GM23338 (cell line): ENCODE measurements around the gene LCMT1.

Experiments used
- CREB1 ChIP-seq: fragments of 250-450 bp; sonication (Bioruptor Pico); IDR thresholded peaks from 2 replicates; pipeline ENCODE4 v1.5.0; 2020; ENCODE audit warnings: low read depth, mild to moderate bottlenecking, moderate library complexity
- CTCF ChIP-seq, 2 experiments: fragments of 200-600 bp in 1 of 2; sonication (generic) in 1 of 2; conservative IDR thresholded peaks; 2 replicates each; pipeline versions ENCODE4 v1.5.1 to v1.6.1; 2016 to 2017; ENCODE audit warnings: antibody characterized with exemption in 2 of 2, low read depth in 2 of 2, mild to moderate bottlenecking in 2 of 2, moderate library complexity in 1 of 2
- EZH2 ChIP-seq: fragments of 200-600 bp; sonication (generic); IDR thresholded peaks from one replicate; pipeline ENCODE4 v1.8.0; 2017; ENCODE audit warnings: antibody characterized with exemption, mild to moderate bottlenecking, low read depth; ENCODE audit not compliant: unreplicated experiment
- EZH2phosphoT487 ChIP-seq: fragments of 200-600 bp; sonication (generic); IDR thresholded peaks from one replicate; pipeline ENCODE4 v1.8.1; 2018; ENCODE audit warnings: antibody characterized with exemption; ENCODE audit not compliant: unreplicated experiment
- JUNB ChIP-seq: IDR thresholded peaks from one replicate; pipeline ENCODE4 v1.6.1; 2016; ENCODE audit warnings: antibody characterized with exemption; ENCODE audit not compliant: unreplicated experiment
- NANOG ChIP-seq: IDR thresholded peaks from 2 replicates; pipeline ENCODE4 v1.6.1; 2016; ENCODE audit warnings: antibody characterized with exemption, borderline replicate concordance
- POLR2AphosphoS5 ChIP-seq: IDR thresholded peaks from 2 replicates; pipeline ENCODE4 v1.6.1; 2016; ENCODE audit warnings: antibody characterized with exemption, low read depth
- REST ChIP-seq: IDR thresholded peaks from one replicate; pipeline ENCODE4 v1.6.1; 2018; ENCODE audit warnings: antibody characterized with exemption; ENCODE audit not compliant: unreplicated experiment

GRCh38 chr16:25172831-25173230, 61.3 kb downstream of the LCMT1 start:
- no peak for TF ChIP-seq JUNB
- TF ChIP-seq NANOG: no peak
- no peak for TF ChIP-seq POLR2AphosphoS5
- TF ChIP-seq CTCF (conservative IDR thresholded peaks at IDR 0.05; ENCODE audit: low read depth in 2 of 2): no peak
- no peak for TF ChIP-seq EZH2
- TF ChIP-seq REST: no peak
- no peak for TF ChIP-seq CREB1 (CRISPR knock-in tag)
- TF ChIP-seq EZH2phosphoT487: no peak
